Activated CD8-positive, alpha-beta T cell treated with anti-CD3 and anti-CD28 coated beads, Interleukin-2, amount 10 ng/mL, durations not matched to agents 7 days and 5 days (primary cell): Measurements from ENCODE around the gene ALK. TPM values are rescaled to one million over a fixed set of nuclear protein-coding genes. Genes with fewer than 3 reads are reported as not detected.

Source experiments
- ATAC-seq: fragments of 150-1000 bp; cut with Tn5 transposase; one replicate; pipeline ENCODE4 v1.10.0; 2021; ENCODE audit warnings: moderate library complexity
- CTCF ChIA-PET: fragments of 350-600 bp; sonication (Branson Sonifier 250); formaldehyde crosslinking; loops from one replicate; lab custom pipeline; 2021; ENCODE audit warnings: antibody characterized with exemption; lab: Charles Lee
- POLR2A ChIA-PET: fragments of 350-600 bp; sonication (Branson Sonifier 250); formaldehyde crosslinking; loops from one replicate; lab custom pipeline; 2021; ENCODE audit warnings: antibody characterized with exemption; lab: Charles Lee
- DNase-seq: peaks from one replicate; pipeline ENCODE4 v3.0.0-alpha.2; 2020
- H3K27ac Mint-ChIP-seq: one replicate; pipeline ENCODE4 v1.8.0; 2021; ENCODE audit warnings: mild to moderate bottlenecking, mixed read lengths
- H3K27me3 Mint-ChIP-seq: one replicate; pipeline ENCODE4 v1.8.0; 2021; ENCODE audit warnings: low read depth, mixed read lengths
- H3K36me3 Mint-ChIP-seq: one replicate; pipeline ENCODE4 v1.8.0; 2021; ENCODE audit warnings: low read depth, mixed read lengths
- H3K4me1 Mint-ChIP-seq: one replicate; pipeline ENCODE4 v1.8.0; 2021; ENCODE audit warnings: low read depth, mixed read lengths
- H3K4me3 Mint-ChIP-seq: one replicate; pipeline ENCODE4 v1.8.0; 2021; ENCODE audit warnings: mild to moderate bottlenecking, mixed read lengths
- H3K9me3 Mint-ChIP-seq: one replicate; pipeline ENCODE4 v1.8.0; 2022; ENCODE audit warnings: mixed read lengths; ENCODE audit not compliant: insufficient read depth
- total RNA-seq, 2 experiments: library from RNA; stranded (reverse); gene quantifications; one replicate each; pipeline ENCODE4 v1.2.3, GENCODE V29; 2021

The ALK gene
- total RNA-seq, 2 experiments from 2014 or later: not detected

- DNase-seq: no peak
- H3K27ac Mint-ChIP-seq: no peak overlapping the region
- CTCF ChIA-PET: no interaction called here
- no peak for ATAC-seq
- POLR2A ChIA-PET: no interaction called here
- H3K9me3 Mint-ChIP-seq: no peaks in the 10 kb centered on the region
- H3K4me1 Mint-ChIP-seq: no peaks in the 10 kb centered on the region
- no peaks in the 10 kb centered on the region for H3K36me3 Mint-ChIP-seq
- H3K27me3 Mint-ChIP-seq: no peaks in the 10 kb centered on the region
- H3K4me3 Mint-ChIP-seq: no peak overlapping the region
Measured at GRCh38 chr2:29509397-29509796, 412.0 kb downstream of the ALK start.

- Mint-ChIP-seq H3K4me1 (no peaks in the 10 kb centered on the region), H3K36me3 (no peaks in the 10 kb centered on the region), H3K9me3 (no peaks in the 10 kb centered on the region), H3K27me3 (peaks cover 3% of the 10 kb centered on the region), H3K27ac (no peak overlapping the region), H3K4me3 (no peak overlapping the region)
- CTCF ChIA-PET: no interaction called here
- POLR2A ChIA-PET: no interaction called here
- no peak for DNase-seq
- ATAC-seq: no peak
Measured at GRCh38 chr2:29504746-29505145, 416.6 kb downstream of the ALK start.

GRCh38 chr2:29502460-29502911 is 418.9 kb downstream of the ALK start:
- Mint-ChIP-seq H3K27me3 (peaks cover 3% of the 10 kb centered on the region), H3K4me1 (no peaks in the 10 kb centered on the region), H3K4me3 (no peak overlapping the region), H3K27ac (no peak overlapping the region), H3K9me3 (no peaks in the 10 kb centered on the region), H3K36me3 (no peaks in the 10 kb centered on the region)
- no peak for ATAC-seq
- no peak for DNase-seq
- ChIA-PET CTCF (no interaction called here), POLR2A (no interaction called here)

- ATAC-seq (no peak), DNase-seq (no peak)
- POLR2A ChIA-PET: no interaction called here
- no peaks in the 10 kb centered on the region for H3K36me3 Mint-ChIP-seq
- peaks cover 5% of the 10 kb centered on the region for H3K27me3 Mint-ChIP-seq
- H3K4me3 Mint-ChIP-seq: no peak overlapping the region
- H3K4me1 Mint-ChIP-seq: no peaks in the 10 kb centered on the region
- no peaks in the 10 kb centered on the region for H3K9me3 Mint-ChIP-seq
- no peak overlapping the region for H3K27ac Mint-ChIP-seq
- CTCF ChIA-PET: no interaction called here
Measured at GRCh38 chr2:29497375-29497774, 424.0 kb downstream of the ALK start.

GRCh38 chr2:29496198-29496597 is 425.2 kb downstream of the ALK start:
- ChIA-PET CTCF (no interaction called here), POLR2A (no interaction called here)
- H3K27ac Mint-ChIP-seq: no peak overlapping the region
- ATAC-seq: no peak
- no peaks in the 10 kb centered on the region for H3K36me3 Mint-ChIP-seq
- peaks cover 5% of the 10 kb centered on the region for H3K27me3 Mint-ChIP-seq
- no peaks in the 10 kb centered on the region for H3K9me3 Mint-ChIP-seq
- H3K4me3 Mint-ChIP-seq: no peak overlapping the region
- no peak for DNase-seq
- no peaks in the 10 kb centered on the region for H3K4me1 Mint-ChIP-seq

- ChIA-PET CTCF (no interaction called here), POLR2A (no interaction called here)
- H3K27me3 Mint-ChIP-seq: peaks cover 5% of the 10 kb centered on the region
- no peaks in the 10 kb centered on the region for H3K4me1 Mint-ChIP-seq
- DNase-seq (no peak), ATAC-seq (no peak)
- H3K9me3 Mint-ChIP-seq: no peaks in the 10 kb centered on the region
- H3K36me3 Mint-ChIP-seq: no peaks in the 10 kb centered on the region
- H3K27ac Mint-ChIP-seq: no peak overlapping the region
- no peak overlapping the region for H3K4me3 Mint-ChIP-seq
Measured at GRCh38 chr2:29495536-29496060, 425.8 kb downstream of the ALK start.

- H3K27ac Mint-ChIP-seq: no peak overlapping the region
Measured at GRCh38 chr2:29495068-29495467, 426.3 kb downstream of the ALK start.

GRCh38 chr2:29492701-29493100 is 428.7 kb downstream of the ALK start:
- ChIA-PET CTCF (no interaction called here), POLR2A (no interaction called here)
- H3K36me3 Mint-ChIP-seq: no peaks in the 10 kb centered on the region
- H3K27me3 Mint-ChIP-seq: peaks cover 5% of the 10 kb centered on the region
- no peak overlapping the region for H3K4me3 Mint-ChIP-seq
- H3K9me3 Mint-ChIP-seq: no peaks in the 10 kb centered on the region
- H3K4me1 Mint-ChIP-seq: no peaks in the 10 kb centered on the region
- H3K27ac Mint-ChIP-seq: no peak overlapping the region
- DNase-seq: no peak
- no peak for ATAC-seq

More at GRCh38 chr2:29495068-29495467, 426.3 kb downstream of the ALK start:
- Mint-ChIP-seq H3K27me3 (peaks cover 5% of the 10 kb centered on the region), H3K4me1 (no peaks in the 10 kb centered on the region), H3K4me3 (no peak overlapping the region), H3K36me3 (no peaks in the 10 kb centered on the region), H3K9me3 (no peaks in the 10 kb centered on the region)
- no peak for ATAC-seq
- ChIA-PET CTCF (no interaction called here), POLR2A (no interaction called here)
- no peak for DNase-seq

GRCh38 chr2:29490045-29490444 is 431.3 kb downstream of the ALK start:
- CTCF ChIA-PET: no interaction called here

GRCh38 chr2:29489568-29489967 is 431.8 kb downstream of the ALK start:
- ChIA-PET POLR2A (interaction anchor here (0.6 kb wide), 1 partner anchor 180 kb away, joined by 8 read pairs; no protein-coding TSS in a partner anchor), CTCF (no interaction called here)
- H3K4me1 Mint-ChIP-seq: no peaks in the 10 kb centered on the region
- no peaks in the 10 kb centered on the region for H3K36me3 Mint-ChIP-seq
- H3K4me3 Mint-ChIP-seq: no peak overlapping the region
- no peaks in the 10 kb centered on the region for H3K9me3 Mint-ChIP-seq
- ATAC-seq (no peak), DNase-seq (no peak)
- H3K27ac Mint-ChIP-seq: no peak overlapping the region
- H3K27me3 Mint-ChIP-seq: peaks cover 4% of the 10 kb centered on the region

More at GRCh38 chr2:29490045-29490444, 431.3 kb downstream of the ALK start:
- Mint-ChIP-seq H3K9me3 (no peaks in the 10 kb centered on the region), H3K27ac (no peak overlapping the region), H3K27me3 (peaks cover under 1% of the 10 kb centered on the region), H3K4me3 (no peak overlapping the region), H3K36me3 (no peaks in the 10 kb centered on the region), H3K4me1 (no peaks in the 10 kb centered on the region)
- ATAC-seq (no peak), DNase-seq (no peak)
- POLR2A ChIA-PET: no interaction called here

GRCh38 chr2:29487967-29488555 is 433.3 kb downstream of the ALK start:
- no peaks in the 10 kb centered on the region for H3K9me3 Mint-ChIP-seq
- H3K4me1 Mint-ChIP-seq: no peaks in the 10 kb centered on the region
- ChIA-PET CTCF (no interaction called here), POLR2A (no interaction called here)
- H3K27ac Mint-ChIP-seq: no peak overlapping the region
- DNase-seq (no peak), ATAC-seq (no peak)
- H3K36me3 Mint-ChIP-seq: no peaks in the 10 kb centered on the region
- no peak overlapping the region for H3K4me3 Mint-ChIP-seq
- H3K27me3 Mint-ChIP-seq: peaks cover 6% of the 10 kb centered on the region

GRCh38 chr2:29485631-29486030 is 435.8 kb downstream of the ALK start:
- peaks cover 10% of the 10 kb centered on the region for H3K27me3 Mint-ChIP-seq
- no peaks in the 10 kb centered on the region for H3K4me1 Mint-ChIP-seq
- CTCF ChIA-PET: no interaction called here
- POLR2A ChIA-PET: no interaction called here
- no peaks in the 10 kb centered on the region for H3K9me3 Mint-ChIP-seq
- ATAC-seq (no peak), DNase-seq (no peak)
- H3K4me3 Mint-ChIP-seq: no peak overlapping the region
- H3K36me3 Mint-ChIP-seq: no peaks in the 10 kb centered on the region
- no peak overlapping the region for H3K27ac Mint-ChIP-seq

- no peak overlapping the region for H3K4me3 Mint-ChIP-seq
- ChIA-PET POLR2A (no interaction called here), CTCF (no interaction called here)
- H3K4me1 Mint-ChIP-seq: no peaks in the 10 kb centered on the region
- H3K9me3 Mint-ChIP-seq: no peaks in the 10 kb centered on the region
- H3K27me3 Mint-ChIP-seq: peaks cover 13% of the 10 kb centered on the region
- H3K27ac Mint-ChIP-seq: no peak overlapping the region
- ATAC-seq (no peak), DNase-seq (no peak)
- H3K36me3 Mint-ChIP-seq: no peaks in the 10 kb centered on the region
Measured at GRCh38 chr2:29485117-29485516, 436.3 kb downstream of the ALK start.
